SK-MEL-5 (cell line): ENCODE measurements around the gene ANKRD52. TPM values are rescaled to one million over a fixed set of nuclear protein-coding genes. Genes with fewer than 3 reads are reported as not detected.
"Not testable (repeated sequence)": the region's sequence is repeated elsewhere in the genome, so short reads cannot be mapped to it uniquely, and the experiment has no call there.

Source experiments
- DNase-seq: peaks from one replicate; pipeline ENCODE4 v3.0.0-alpha.2; 2016; ENCODE audit warnings: low read depth, low spot score
- in situ Hi-C: cut with HindIII; loops from 2 replicates; pipeline ENCODE4 v1.10.0; 2016; ENCODE audit warnings: low sequenced_read_pairs, high pct_unique_total_duplicates, low pct_unique_long_range_greater_than_20kb
- total RNA-seq: library from RNA; depleted of rRNA; stranded (reverse); fragments of >200 nt; shearing (Covaris generic); gene quantifications from 2 replicates; pipeline ENCODE4 v1.2.3, GENCODE V29; 2014; rRNA removed

ANKRD52 gene
- total RNA-seq, 1 experiment from 2014 or later = 13.5 TPM

DNA sequence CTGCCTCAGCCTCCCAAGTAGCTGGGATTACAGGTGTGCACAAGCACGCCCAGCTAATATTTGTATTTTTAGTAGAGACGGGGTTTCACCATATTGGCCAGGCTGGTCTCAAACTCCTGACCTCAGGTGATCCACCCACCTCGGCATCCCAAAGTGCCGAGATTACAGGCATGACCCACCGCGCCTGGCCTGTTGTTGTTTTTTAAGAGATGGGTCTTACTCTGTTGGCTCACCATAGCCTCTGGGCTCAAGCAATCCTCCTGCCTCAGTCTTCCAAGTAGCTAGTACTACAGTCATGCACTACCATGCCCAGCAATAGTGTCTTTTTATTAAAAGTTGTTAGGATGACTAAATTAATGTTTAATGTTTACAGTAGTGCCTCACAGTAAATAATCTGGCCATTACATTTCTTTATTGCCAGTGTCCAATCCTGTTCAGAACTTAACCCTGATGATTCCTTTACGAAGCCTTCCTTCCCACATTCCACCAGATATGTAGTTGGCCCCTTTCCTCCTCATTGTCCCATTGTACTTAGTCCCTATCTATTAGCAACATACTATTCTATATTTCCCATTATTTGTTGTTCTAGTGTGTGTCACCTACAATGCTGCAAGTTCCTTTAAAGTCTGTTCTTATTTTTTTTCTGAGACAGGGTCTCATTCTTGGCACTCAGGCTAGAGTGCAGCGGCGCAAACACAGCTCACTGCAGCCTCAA is 60.1 kb downstream of the ANKRD52 start:
- in situ Hi-C loops = no loop called here
- no peak for DNase-seq

DNA sequence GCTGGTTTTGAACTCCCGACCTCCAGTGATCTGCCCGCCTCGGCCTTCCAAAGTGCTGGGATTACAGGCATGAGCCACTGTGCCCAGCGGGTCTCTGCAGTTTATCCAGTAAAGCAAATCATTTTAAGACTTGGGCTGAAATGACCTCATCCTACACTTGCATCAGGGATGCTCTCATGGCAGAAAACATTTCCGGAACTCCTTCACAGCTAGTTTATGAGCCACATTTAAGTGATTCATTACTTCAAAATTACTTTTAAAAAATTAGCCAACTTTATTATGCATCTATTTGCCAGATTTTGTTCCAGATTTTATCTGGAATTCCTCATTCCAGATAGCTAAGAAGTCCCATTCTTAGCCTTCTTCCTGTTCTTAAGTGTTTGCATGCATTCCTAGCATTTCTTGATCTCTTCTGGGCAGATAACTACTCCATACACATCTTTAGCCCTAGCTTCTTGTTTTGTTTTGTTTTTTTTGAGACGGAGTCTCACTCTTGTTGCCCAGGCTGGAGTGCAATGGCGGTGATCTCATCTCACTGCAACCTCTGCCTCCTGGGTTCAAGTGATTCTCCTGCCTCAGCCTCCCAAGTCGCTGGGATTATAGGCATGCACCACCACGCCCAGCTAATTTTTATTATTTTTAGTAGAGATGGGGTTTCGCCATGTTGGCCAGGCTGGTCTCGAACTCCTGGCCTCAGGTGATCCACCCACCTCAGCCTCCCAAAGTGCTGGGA is 61.2 kb downstream of the ANKRD52 start:
- DNase-seq, in situ Hi-C loops: not testable (repeated sequence)

GRCh38 chr12:56193025-56193578 is 65.1 kb downstream of the ANKRD52 start:
- DNase-seq = peak; percentile 93
- in situ Hi-C loops = loop anchor here (5.0 kb wide), 1 partner anchor 76 kb away; the partner anchor contains the start of genes RPL41 and ZC3H10

DNA sequence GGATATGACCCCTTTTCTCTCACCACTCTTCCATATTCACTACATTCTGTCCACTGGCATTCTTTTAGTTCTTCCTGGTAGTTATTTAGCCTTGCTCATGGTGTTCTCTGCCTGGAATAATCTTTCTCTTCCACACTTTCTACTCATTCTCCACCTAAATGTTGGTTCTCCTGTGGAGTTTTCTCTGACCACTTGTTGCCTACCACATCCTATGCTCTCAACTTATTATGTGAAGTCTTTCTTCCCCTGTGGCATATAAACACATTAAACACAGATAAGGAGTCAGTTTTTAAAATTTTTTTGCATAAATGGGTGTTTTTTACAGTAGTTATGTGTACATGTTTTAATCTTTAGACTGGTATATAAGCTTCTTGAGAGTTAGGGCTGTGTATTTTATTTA is 65.6 kb downstream of the ANKRD52 start:
- in situ Hi-C loops = loop anchor here (5.0 kb wide), 1 partner anchor 75 kb away; the partner anchor contains the start of genes RPL41 and ZC3H10
- DNase-seq = no peak

DNA sequence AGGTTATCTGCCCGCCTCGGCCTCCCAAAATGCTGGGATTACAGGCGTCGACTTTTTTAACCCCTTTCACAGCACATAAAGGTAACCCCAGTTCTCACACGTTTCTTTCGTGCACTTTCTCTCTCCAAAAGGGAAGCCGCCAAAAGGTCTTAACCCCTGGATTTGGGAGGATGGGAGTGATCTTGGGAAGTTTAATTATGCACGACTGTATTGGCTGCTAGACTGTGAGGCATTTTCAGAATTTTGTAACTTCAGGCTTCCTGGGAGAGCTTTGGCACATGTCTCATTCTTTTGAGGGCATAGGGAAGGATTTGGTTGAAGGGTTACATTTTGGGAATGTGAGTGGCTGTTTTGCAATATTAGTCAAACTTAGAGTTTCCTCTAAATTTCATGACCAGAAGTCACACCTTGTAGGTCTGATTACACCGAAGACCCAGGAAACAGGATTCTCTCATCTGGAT is 67.5 kb downstream of the ANKRD52 start:
- in situ Hi-C loops = loop anchor here (5.0 kb wide), 1 partner anchor 73 kb away; the partner anchor contains the start of genes RPL41 and ZC3H10
- peak; percentile 13 for DNase-seq

DNA sequence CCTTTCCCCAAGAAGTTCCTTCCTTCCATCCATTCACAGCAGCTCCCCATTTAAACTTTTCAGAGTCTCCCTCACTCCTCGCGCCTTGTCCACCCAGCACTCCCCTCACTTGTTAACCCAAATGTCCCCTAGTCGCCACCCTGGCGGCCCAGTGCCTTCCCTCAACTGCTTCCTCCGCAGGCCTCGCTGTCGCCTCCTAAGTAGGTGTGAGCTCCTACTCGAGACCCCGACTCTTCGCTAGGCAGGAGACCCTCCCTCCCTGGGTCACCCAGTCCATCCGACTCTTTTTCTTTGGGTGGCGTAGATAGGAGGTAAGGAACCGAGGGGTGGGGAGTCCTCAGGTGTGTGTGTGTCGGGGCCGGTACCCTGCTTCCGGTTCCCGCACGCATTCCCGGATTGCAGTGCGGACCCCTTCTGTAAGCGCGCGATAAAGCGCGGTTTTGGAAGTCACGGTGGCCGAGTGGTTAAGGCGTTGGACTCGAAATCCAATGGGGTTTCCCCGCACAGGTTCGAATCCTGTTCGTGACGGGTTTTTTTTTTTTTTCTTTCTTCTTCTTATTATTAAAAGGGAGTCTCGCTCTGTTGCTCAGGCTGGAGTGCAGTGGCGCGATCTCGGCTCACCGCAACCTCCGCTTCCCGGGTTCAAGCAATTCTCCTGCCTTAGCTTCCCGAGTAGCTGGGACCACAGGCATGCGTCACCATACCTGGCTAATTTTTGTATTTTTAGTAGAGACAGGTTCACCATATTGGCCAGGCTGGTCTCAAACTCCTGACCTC is 68.1 kb downstream of the ANKRD52 start:
- peak; percentile 91 for DNase-seq
- in situ Hi-C loops = loop anchor here (5.0 kb wide), 1 partner anchor 73 kb away; the partner anchor contains the start of genes RPL41 and ZC3H10

GRCh38 chr12:56189099-56189917 is 68.9 kb downstream of the ANKRD52 start, which contains the start of gene SMARCC2:
Gene SMARCC2 (minus strand): TSS chr12:56189483. CDS start chr12:56189461, 22 bp downstream.
- in situ Hi-C loops = no loop called here
- peak; percentile 85 for DNase-seq

- in situ Hi-C loops = no loop called here
- no peak for DNase-seq
These were observed 69.4 kb downstream of the ANKRD52 start for GRCh38 chr12:56188778-56189098.

DNA sequence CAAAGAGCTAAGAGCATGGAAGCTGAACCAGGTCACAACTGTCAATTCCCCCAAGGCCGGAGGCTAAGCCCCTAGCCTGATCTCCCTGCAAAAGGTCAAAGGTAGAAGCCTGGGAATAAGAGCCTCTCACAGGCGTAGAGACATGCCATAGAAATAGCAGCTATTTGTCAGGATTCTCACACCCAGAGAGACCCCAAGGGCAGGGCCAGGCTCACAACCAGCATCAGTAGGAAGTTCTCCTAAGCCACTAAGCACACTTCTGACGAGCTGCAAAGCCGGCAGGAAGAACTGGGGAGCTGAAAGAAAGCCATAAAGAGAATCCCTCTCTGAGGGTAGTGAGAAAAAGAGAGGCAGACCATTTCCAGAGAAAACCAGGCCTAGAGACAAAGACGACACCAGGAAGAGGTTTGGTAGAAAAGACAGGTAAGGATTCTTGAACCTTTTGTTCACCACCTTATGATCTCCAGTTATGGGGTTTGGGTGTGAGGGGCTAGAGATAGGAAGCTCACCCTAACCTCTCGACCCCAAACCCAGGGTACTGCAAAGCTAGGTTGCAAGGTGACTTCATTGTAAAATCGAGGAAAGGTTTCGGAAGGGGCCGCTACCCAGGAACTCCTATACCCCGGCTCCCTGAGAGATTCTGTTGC is 69.9 kb downstream of the ANKRD52 start:
- no peak for DNase-seq
- in situ Hi-C loops = no loop called here

Other genes starting within 250 kb of the ANKRD52 start
- gene IKZF4, start 237.3 kb downstream of the ANKRD52 start, total RNA-seq = 0.79 and 1.1 TPM in 2 replicates
- 372 and 394 TPM in 2 replicates for gene RPS26, start 216.5 kb downstream of the ANKRD52 start, total RNA-seq
- gene ERBB3, start 178.2 kb downstream of the ANKRD52 start, total RNA-seq = 114 and 125 TPM in 2 replicates
- 473 and 487 TPM in 2 replicates for gene PA2G4, start 153.8 kb downstream of the ANKRD52 start, total RNA-seq
- gene RPL41, start 141.8 kb downstream of the ANKRD52 start, total RNA-seq = 5,360 and 5,858 TPM in 2 replicates
- gene ZC3H10, start 140.1 kb downstream of the ANKRD52 start, total RNA-seq = 5.6 and 7.3 TPM in 2 replicates
- gene ESYT1, start 130.1 kb downstream of the ANKRD52 start, total RNA-seq = 90.9 and 100 TPM in 2 replicates
- gene MYL6B, start 105.8 kb downstream of the ANKRD52 start, total RNA-seq = 63.2 and 66.0 TPM in 2 replicates
- gene MYL6, start 100.0 kb downstream of the ANKRD52 start, total RNA-seq = 483 and 574 TPM in 2 replicates
- gene SMARCC2, start 68.9 kb downstream of the ANKRD52 start, total RNA-seq = 20.9 and 39.0 TPM in 2 replicates
- 47.7 and 48.9 TPM in 2 replicates for gene RNF41, start 36.5 kb downstream of the ANKRD52 start, total RNA-seq
- gene NABP2, start 34.0 kb downstream of the ANKRD52 start, total RNA-seq = 37.8 and 47.5 TPM in 2 replicates
- gene SLC39A5, start 28.3 kb downstream of the ANKRD52 start, total RNA-seq = not detected in 2 replicates
- gene COQ10A, start 8.6 kb upstream of the ANKRD52 start, total RNA-seq = 16.4 and 18.4 TPM in 2 replicates
- 110 and 119 TPM in 2 replicates for gene CS, start 41.9 kb upstream of the ANKRD52 start, total RNA-seq
- gene CNPY2, start 57.6 kb upstream of the ANKRD52 start, total RNA-seq = 311 and 316 TPM in 2 replicates
- 32.5 and 50.6 TPM in 2 replicates for gene PAN2, start 75.6 kb upstream of the ANKRD52 start, total RNA-seq
- 0.34 TPM in 1 of 2 replicates, not detected in the other for gene IL23A, start 80.5 kb upstream of the ANKRD52 start, total RNA-seq
- gene STAT2, start 101.7 kb upstream of the ANKRD52 start, total RNA-seq = 131 and 139 TPM in 2 replicates
- not detected in 2 replicates for gene APOF, start 104.5 kb upstream of the ANKRD52 start, total RNA-seq
- 7.7 and 10.1 TPM in 2 replicates for gene TIMELESS, start 191.0 kb upstream of the ANKRD52 start, total RNA-seq
- not detected in 2 replicates for gene MIP, start 196.3 kb upstream of the ANKRD52 start, total RNA-seq
- gene SPRYD4, start 210.2 kb upstream of the ANKRD52 start, total RNA-seq = 4.5 and 4.8 TPM in 2 replicates
- gene GLS2, start 229.8 kb upstream of the ANKRD52 start, total RNA-seq = not detected in 2 replicates